Activated CD4-positive, CD25-positive, alpha-beta regulatory T cell treated with anti-CD3 and anti-CD28 coated beads, Interleukin-2, amount 50 U/mL, for 24 hours (primary cell): Measurements from ENCODE around the gene MED16.
"Not testable (repeated sequence)": the region's sequence is repeated elsewhere in the genome, so short reads cannot be mapped to it uniquely, and the experiment has no call there.

Experiments
- ATAC-seq, 2 donors: fragments of 150-1000 bp; cut with Tn5 transposase; one replicate each; pipeline ENCODE4 v1.10.0; 2021; ENCODE audit warnings: mild to moderate bottlenecking in 1 of 2, moderate library complexity in 1 of 2

MED16 gene

DNA sequence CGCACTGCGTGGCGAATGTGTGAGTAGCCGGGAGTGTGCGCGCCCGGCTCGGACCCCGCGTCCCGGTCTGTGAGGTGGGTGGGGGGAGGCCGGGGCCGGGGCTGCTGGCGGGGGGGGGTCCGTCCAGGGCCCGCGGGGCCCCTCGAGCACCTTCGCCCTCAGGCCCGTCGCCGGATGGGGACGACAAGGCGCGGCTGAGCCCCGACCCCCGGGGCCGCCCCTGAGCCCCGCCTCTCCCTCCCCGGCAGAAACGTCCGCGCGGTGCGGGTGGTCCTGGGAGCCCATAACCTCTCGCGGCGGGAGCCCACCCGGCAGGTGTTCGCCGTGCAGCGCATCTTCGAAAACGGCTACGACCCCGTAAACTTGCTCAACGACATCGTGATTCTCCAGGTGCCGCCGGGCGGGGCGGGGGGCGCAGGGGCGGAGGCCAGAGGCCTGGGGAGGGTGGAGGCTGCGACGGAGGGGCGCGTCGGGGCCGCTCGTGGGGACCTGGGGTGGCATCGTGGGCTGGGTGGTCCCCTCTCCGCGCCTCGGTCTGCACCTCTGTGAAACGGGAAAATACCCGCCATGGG, 39.9 kb downstream of the MED16 start:
- ATAC-seq, result no peak

- ATAC-seq, result no peak
Measured at GRCh38 chr19:852136-853013, 40.6 kb downstream of the MED16 start, which contains the start of gene ELANE. Gene ELANE (plus strand): TSS chr19:852303. CDS start chr19:852329, 26 bp downstream.

DNA sequence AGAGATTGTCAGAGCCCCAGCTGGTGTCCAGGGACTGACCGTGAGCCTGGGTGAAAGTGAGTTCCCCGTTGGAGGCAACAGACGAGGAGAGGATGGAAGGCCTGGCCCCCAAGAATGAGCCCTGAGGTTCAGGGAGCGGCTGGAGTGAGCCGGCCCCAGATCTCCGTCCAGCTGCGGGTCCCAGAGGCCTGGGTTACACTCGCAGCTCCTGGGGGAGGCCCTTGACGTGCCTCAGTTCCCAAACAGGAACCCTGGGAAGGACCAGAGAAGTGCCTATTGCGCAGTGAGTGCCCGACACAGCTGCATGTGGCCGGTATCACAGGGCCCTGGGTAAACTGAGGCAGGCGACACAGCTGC, 42.0 kb downstream of the MED16 start:
- no peak for ATAC-seq

GRCh38 chr19:850221-850978, 42.6 kb downstream of the MED16 start:
- ATAC-seq, result no peak

GRCh38 chr19:849195-849594, 43.8 kb downstream of the MED16 start:
- not testable (repeated sequence) for ATAC-seq

GRCh38 chr19:848386-848921, 44.5 kb downstream of the MED16 start:
- no peak for ATAC-seq

- no peak for ATAC-seq
Measured at GRCh38 chr19:845707-846521, 47.1 kb downstream of the MED16 start.

- ATAC-seq, result no peak
Measured at GRCh38 chr19:844546-844971, 48.4 kb downstream of the MED16 start.

DNA sequence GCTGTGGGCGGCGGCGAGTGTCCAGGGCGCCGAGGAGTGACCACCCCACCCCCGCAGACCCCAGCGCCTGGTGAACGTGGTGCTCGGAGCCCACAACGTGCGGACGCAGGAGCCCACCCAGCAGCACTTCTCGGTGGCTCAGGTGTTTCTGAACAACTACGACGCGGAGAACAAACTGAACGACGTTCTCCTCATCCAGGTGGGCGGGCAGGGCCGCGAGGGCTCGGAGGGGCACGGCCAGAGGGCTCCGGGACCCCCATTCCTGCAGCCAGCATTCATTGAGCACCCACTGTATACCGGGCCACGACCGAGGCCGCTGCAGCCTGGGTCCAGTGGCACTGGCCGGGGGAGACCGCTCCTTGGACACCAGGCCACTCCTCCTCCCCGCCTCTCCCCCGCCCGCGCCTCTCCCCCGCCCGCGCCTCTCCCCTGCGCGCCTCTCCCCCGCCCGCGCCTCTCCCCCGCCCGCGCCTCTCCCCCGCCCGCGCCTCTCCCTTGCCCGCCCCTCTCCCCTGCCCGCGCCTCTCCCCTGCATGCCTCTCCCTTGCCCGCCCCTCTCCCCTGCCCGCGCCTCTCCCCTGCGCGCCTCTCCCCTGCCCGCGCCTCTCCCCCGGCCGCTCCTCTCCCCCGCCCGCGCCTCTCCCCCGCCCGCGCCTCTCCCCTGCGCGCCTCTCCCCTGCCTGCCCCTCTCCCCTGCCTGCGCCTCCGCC, 49.0 kb downstream of the MED16 start:
- ATAC-seq, result no peak

- ATAC-seq, result no peak
Measured at GRCh38 chr19:843180-843835, 49.7 kb downstream of the MED16 start.

GRCh38 chr19:842802-843179, 50.2 kb downstream of the MED16 start:
- not testable (repeated sequence) for ATAC-seq

- no peak for ATAC-seq
Measured at GRCh38 chr19:840519-841206, 52.3 kb downstream of the MED16 start, which contains the start of gene PRTN3. Gene PRTN3 (plus strand): TSS chr19:840999. CDS start chr19:841009, 10 bp downstream.

GRCh38 chr19:835210-835810, 57.7 kb downstream of the MED16 start:
- no peak for ATAC-seq

- no peak for ATAC-seq
Measured at GRCh38 chr19:834216-834615, 58.8 kb downstream of the MED16 start.

GRCh38 chr19:831407-832369, 61.3 kb downstream of the MED16 start:
- ATAC-seq, result no peak

DNA sequence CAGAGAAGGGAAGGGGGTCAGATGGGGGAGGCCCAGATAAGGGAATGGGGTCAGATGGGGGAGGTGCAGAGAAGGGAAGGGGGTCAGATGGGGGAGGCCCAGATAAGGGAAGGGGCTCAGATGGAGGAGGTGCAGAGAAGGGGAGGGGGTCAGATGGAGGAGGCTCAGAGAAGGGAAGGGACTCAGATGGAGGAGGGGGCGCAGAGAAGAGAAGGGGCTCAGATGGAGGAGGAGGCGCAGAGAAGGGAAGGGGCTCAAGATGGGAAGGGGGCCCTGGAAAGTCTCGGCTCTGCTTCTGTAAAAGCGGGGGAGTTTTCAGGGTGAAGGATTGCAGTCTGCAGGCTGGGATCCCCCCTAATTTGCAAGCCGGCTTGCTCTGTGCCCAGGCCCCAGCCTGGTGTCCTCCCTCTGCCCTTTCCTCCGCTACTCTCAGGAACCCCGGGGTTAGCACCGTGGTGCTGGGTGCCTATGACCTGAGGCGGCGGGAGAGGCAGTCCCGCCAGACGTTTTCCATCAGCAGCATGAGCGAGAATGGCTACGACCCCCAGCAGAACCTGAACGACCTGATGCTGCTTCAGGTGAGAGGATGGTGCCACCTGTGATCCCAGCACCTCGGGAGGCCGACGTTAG, 63.7 kb downstream of the MED16 start:
- no peak for ATAC-seq

GRCh38 chr19:827710-828321, 65.2 kb downstream of the MED16 start, which contains the start of gene AZU1:
Gene AZU1 (plus strand): TSS chr19:827837. CDS start chr19:827847, 10 bp downstream.
- ATAC-seq, result no peak

GRCh38 chr19:827314-827709, 65.7 kb downstream of the MED16 start:
- ATAC-seq, result no peak
